ENCODE data around the gene CFAP221. TPM values are rescaled to one million over a fixed set of nuclear protein-coding genes. Genes with fewer than 3 reads are reported as not detected.

The CFAP221 gene
- polyA plus RNA-seq, 2 of the 4 experiments (the other 2 are of a cell fraction) = 0.17 to 0.30 TPM

- Histone ChIP-seq H3K27ac (no peak overlapping the region), H3K4me3 (no peak overlapping the region), H3K4me1 (peaks cover 13% of the 10 kb centered on the region), H3K4me2 (no peak overlapping the region), H3K9me3 (no peaks in the 10 kb centered on the region)
- ATAC-seq (no peak), FAIRE-seq (no peak), DNase-seq (ENCODE audit: low read depth in 1 of 2, low spot score in 1 of 2) (no peak)
- CTCF ChIA-PET = no interaction called here
- TF ChIP-seq PBX3 (IDR thresholded peaks at IDR 0.05) (no peak), ESRRA (IDR thresholded peaks at IDR 0.05; ENCODE audit: borderline replicate concordance, low read length) (no peak), POLR2A (IDR thresholded peaks at IDR 0.05; ENCODE audit: low read length) (no peak)
- POLR2A ChIA-PET = no interaction called here
- WGBS (ENCODE audit: missing lambda C conversion rate) = 67% methylated on average over 2 of the region's 2 CpGs
Measured at GRCh38 chr2:119548516-119549120, 4.4 kb downstream of the CFAP221 start.

GRCh38 chr2:119549241-119549640 is 5.0 kb downstream of the CFAP221 start:
- Histone ChIP-seq H3K4me3 (no peak overlapping the region), H3K4me1 (peaks cover 13% of the 10 kb centered on the region), H3K27ac (no peak overlapping the region), H3K9me3 (no peaks in the 10 kb centered on the region), H3K4me2 (no peak overlapping the region)
- ChIA-PET POLR2A (no interaction called here), CTCF (no interaction called here)
- ATAC-seq (no peak), DNase-seq (ENCODE audit: low read depth in 1 of 2, low spot score in 1 of 2) (no peak), FAIRE-seq (no peak)
- TF ChIP-seq RAD21 (conservative IDR thresholded peaks at IDR 0.05 in 1 of 2, IDR thresholded peaks at IDR 0.05 in 1 of 2) (no peak), CBX8 (IDR thresholded peaks at IDR 0.05) (no peak), POLR2AphosphoS2 (conservative IDR thresholded peaks at IDR 0.05; ENCODE audit: low read length) (no peak), NFE2L2 (conservative IDR thresholded peaks at IDR 0.05; ENCODE audit: low read length) (no peak), BHLHE40 (IDR thresholded peaks at IDR 0.05; ENCODE audit: low read depth, low read length) (no peak), CEBPB (IDR thresholded peaks at IDR 0.05) (no peak), E2F6 (IDR thresholded peaks at IDR 0.05; ENCODE audit: borderline replicate concordance, low read depth) (no peak), RFX5 (IDR thresholded peaks at IDR 0.05) (no peak), MAZ (IDR thresholded peaks at IDR 0.05; ENCODE audit: borderline replicate concordance, low read depth, low read length) (no peak), HOXA7 (CRISPR knock-in tag; IDR thresholded peaks at IDR 0.05) (no peak), ELK1 (IDR thresholded peaks at IDR 0.05; ENCODE audit: low read depth, low read length) (no peak), HDAC2 (IDR thresholded peaks at IDR 0.05) (no peak)
- WGBS (ENCODE audit: missing lambda C conversion rate) = 53% methylated on average over 1 of the region's 1 CpG

GRCh38 chr2:119550346-119550745 is 6.1 kb downstream of the CFAP221 start:
- no peak for FAIRE-seq
- no peak for DNase-seq (ENCODE audit: low read depth in 1 of 2, low spot score in 1 of 2)
- WGBS (ENCODE audit: missing lambda C conversion rate) = 50% methylated on average over 2 of the region's 2 CpGs
- peaks cover 5% of the 10 kb centered on the region; the same call in 2 of the 3 replicates for H3K4me1 ChIP-seq
- ChIA-PET POLR2A (no interaction called here), CTCF (no interaction called here)
- H3K4me3 ChIP-seq = no peak overlapping the region
- no peak overlapping the region for H3K4me2 ChIP-seq
- ATAC-seq = no peak
- TF ChIP-seq SREBF2 (IDR thresholded peaks at IDR 0.05) (no peak), MAX (IDR thresholded peaks at IDR 0.05) (no peak), REST (IDR thresholded peaks at IDR 0.05) (no peak), KDM5A (IDR thresholded peaks at IDR 0.05) (no peak), MAFK (IDR thresholded peaks at IDR 0.05; ENCODE audit: partially characterized antibody) (no peak), BCL3 (IDR thresholded peaks at IDR 0.05) (no peak), TP53 (CRISPR knock-in tag; IDR thresholded peaks at IDR 0.05) (no peak), CTCF (IDR thresholded peaks at IDR 0.05) (no peak)
- no peak overlapping the region for H3K27ac ChIP-seq
- H3K9me3 ChIP-seq = no peaks in the 10 kb centered on the region

Data from A549 (cell line).